Mucosa of descending colon (tissue), 3 donors: ENCODE data around the gene PNLIP. TPM values are rescaled to one million over a fixed set of nuclear protein-coding genes. Genes with fewer than 3 reads are reported as not detected.

ENCODE experiments used
- ATAC-seq: fragments of 200-7000 bp; cut with Tn5 transposase; one replicate; pipeline ENCODE4 v1.9.1; 2020; ENCODE audit warnings: mild to moderate bottlenecking, moderate library complexity
- DNase-seq, 3 donors: peaks; one replicate each; pipeline ENCODE4 v3.0.0-alpha.2; 2020
- H3K36me3 ChIP-seq: fragments of 200-600 bp; one replicate; pipeline ENCODE4 v1.8.0; 2021; ENCODE audit warnings: low read depth, mild to moderate bottlenecking
- H3K4me1 ChIP-seq: fragments of 200-600 bp; one replicate; pipeline ENCODE4 v1.8.0; 2021; ENCODE audit warnings: low read depth, mild to moderate bottlenecking
- H3K4me3 ChIP-seq: fragments of 200-600 bp; one replicate; pipeline ENCODE4 v1.8.0; 2021; ENCODE audit warnings: mild to moderate bottlenecking
- H3K9me3 ChIP-seq: fragments of 200-600 bp; one replicate; pipeline ENCODE4 v1.8.0; 2021; ENCODE audit warnings: mild to moderate bottlenecking
- intact Hi-C, 2 donors: fragments of 100-400 bp; cut with DNase I in 1 of 2; cut with micrococcal nuclease in 1 of 2; formaldehyde crosslinking; loops; one replicate each; pipeline versions ENCODE4 v1.11.0 to v1.11.1; 2022; cut with DNase I, micrococcal nuclease
- total RNA-seq, 3 donors: library from RNA; stranded (reverse); fragmentation: NEBNext Ultra II Directional in 2 of 3; extraction: Animal tissue kit (Norgen Biotek cat#: 25700) in 2 of 3; gene quantifications; one replicate each; pipeline versions ENCODE4 v1.2.1 to v1.2.4, GENCODE V29; 2021 to 2023
- TF ChIP-seq, protein P1 (sequence below): fragments of 200-600 bp; IDR thresholded peaks from one replicate; pipeline ENCODE4 v1.8.0; 2022; ENCODE audit warnings: antibody characterized with exemption, mild to moderate bottlenecking
- donor health status: DM: no; HTN: no; CAD: no; lungs with moderate emphysema.
- donor health status: DM: no; HTN: no; CAD: no.
- donor health status: DM: no; HTN: yes; CAD: no.

The PNLIP gene
- total RNA-seq, 3 donors from 2014 or later: not detected

DNA sequence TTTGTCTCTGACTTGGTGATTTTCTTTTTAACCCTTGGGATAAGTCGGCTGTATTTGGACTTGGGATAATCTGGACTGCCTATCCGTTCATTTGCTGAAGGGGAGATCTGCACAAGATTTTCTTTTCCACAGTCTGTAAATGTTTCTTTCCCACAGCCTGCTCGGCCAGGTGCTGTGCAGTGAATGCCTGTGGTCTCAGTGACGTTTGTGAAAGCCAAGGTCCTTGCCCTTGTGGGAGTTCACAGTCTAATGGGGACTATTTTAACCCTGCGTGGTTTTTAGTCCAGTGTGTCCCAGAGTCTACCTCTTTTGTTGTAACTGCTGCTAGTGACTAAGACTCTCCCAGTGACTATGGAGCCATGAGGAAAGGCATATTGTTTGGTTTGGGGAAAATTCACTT is 8.9 kb downstream of the PNLIP start:
- TF ChIP-seq, protein P1, sequence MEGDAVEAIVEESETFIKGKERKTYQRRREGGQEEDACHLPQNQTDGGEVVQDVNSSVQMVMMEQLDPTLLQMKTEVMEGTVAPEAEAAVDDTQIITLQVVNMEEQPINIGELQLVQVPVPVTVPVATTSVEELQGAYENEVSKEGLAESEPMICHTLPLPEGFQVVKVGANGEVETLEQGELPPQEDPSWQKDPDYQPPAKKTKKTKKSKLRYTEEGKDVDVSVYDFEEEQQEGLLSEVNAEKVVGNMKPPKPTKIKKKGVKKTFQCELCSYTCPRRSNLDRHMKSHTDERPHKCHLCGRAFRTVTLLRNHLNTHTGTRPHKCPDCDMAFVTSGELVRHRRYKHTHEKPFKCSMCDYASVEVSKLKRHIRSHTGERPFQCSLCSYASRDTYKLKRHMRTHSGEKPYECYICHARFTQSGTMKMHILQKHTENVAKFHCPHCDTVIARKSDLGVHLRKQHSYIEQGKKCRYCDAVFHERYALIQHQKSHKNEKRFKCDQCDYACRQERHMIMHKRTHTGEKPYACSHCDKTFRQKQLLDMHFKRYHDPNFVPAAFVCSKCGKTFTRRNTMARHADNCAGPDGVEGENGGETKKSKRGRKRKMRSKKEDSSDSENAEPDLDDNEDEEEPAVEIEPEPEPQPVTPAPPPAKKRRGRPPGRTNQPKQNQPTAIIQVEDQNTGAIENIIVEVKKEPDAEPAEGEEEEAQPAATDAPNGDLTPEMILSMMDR: no peak
- intact Hi-C loops: no loop called here
- H3K4me1 ChIP-seq: no peaks in the 10 kb centered on the region
- no peaks in the 10 kb centered on the region for H3K9me3 ChIP-seq
- no peaks in the 10 kb centered on the region for H3K36me3 ChIP-seq
- H3K4me3 ChIP-seq: no peak overlapping the region
- DNase-seq (no peak), ATAC-seq (no peak)

DNA sequence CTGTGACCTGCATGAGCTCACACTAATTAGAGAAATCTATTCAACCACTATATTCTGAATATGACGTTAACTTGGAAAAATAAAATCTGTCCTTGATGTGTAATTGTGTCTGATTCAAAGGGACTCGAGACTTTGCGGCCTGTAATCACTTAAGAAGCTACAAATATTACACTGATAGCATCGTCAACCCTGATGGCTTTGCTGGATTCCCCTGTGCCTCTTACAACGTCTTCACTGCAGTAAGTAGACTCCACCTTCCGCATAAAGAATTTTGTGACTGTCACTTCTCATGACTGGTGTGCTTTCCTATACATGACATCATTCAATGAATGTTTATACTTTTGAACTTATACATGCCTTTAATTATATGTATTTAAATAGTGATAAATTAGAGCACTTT is 10.1 kb downstream of the PNLIP start:
- no peaks in the 10 kb centered on the region for H3K36me3 ChIP-seq
- H3K9me3 ChIP-seq: no peaks in the 10 kb centered on the region
- TF ChIP-seq, protein P1: no peak
- no peak overlapping the region for H3K4me3 ChIP-seq
- DNase-seq (no peak), ATAC-seq (no peak)
- H3K4me1 ChIP-seq: no peaks in the 10 kb centered on the region
- intact Hi-C loops: no loop called here

DNA sequence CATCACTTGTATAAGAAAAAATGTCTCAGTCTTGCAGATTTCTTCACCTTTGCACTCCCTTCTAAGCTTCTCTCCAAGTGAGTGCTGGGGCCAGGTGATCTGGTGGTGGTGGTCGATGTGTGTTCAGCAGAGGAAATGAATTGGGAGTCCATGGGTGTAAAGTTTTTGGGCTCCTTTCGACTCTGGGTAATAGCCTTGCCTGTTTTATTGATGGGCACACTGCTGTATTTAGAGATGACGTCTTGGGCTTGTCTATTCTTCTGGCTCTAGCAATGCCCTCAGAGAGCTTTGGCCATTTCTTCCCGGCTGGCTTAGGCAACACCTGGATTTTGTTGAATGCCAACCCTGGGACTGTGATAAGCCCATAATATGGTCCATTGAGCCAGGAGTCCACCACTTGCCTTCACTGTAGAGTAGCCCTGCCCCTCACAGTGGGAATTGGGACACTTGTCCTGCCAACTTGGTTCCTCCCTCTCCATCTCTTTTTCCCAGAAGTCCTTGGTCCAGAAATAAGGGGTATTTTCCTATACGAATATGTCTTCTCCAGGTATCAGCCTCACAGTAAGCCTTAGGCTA is 11.7 kb downstream of the PNLIP start:
- intact Hi-C loops: no loop called here
- Histone ChIP-seq H3K9me3 (no peaks in the 10 kb centered on the region), H3K4me1 (no peaks in the 10 kb centered on the region), H3K36me3 (no peaks in the 10 kb centered on the region), H3K4me3 (no peak overlapping the region)
- no peak for ATAC-seq
- TF ChIP-seq, protein P1: no peak
- no peak for DNase-seq

DNA sequence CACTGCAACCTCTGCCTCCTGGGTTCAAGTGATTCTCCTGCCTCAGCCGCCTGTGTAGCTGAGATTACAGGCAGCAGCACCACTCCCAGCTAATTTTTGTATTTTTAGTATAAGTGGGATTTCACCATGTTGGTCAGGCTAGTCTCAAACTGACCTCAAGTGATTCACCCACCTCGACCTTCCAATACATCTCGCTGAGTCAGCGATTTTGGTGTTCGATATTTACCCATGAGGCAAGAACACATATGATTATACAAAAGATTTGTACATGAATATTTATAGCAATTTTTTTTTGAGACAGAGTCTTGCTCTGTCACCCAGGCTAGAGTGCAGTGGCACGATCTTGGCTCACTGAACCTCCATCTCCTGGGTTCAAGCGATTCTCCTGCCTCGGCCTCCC is 19.8 kb downstream of the PNLIP start:
- intact Hi-C loops: no loop called here
- TF ChIP-seq, protein P1: no peak
- ATAC-seq: no peak

DNA sequence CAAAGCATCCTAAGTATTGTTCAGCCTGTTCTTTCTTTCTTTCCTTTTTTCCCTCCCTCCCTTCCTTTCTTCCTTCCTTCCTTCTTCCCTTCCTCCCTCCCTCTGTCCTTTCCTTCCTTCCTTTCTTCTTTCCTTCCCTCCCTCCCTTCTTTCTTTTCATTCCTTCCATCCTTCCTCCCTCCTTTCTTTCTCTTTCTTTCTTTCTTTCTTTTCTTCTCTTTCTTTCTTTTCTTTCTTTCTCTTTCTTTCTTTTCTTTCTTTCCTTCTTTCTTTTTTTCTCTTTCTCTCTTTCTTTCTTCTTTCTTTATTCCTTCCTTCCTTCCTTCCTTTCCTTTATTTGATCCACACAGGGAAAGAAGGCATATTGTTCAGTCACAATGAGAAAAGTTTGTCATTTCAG is 21.2 kb downstream of the PNLIP start:
- TF ChIP-seq, protein P1: no peak
- Histone ChIP-seq H3K4me3 (no peak overlapping the region), H3K4me1 (no peaks in the 10 kb centered on the region), H3K9me3 (no peaks in the 10 kb centered on the region), H3K36me3 (no peaks in the 10 kb centered on the region)
- intact Hi-C loops: no loop called here
- DNase-seq: no peak
- no peak for ATAC-seq

More for the DNA sequence above, 19.8 kb downstream of the PNLIP start:
- no peaks in the 10 kb centered on the region for H3K9me3 ChIP-seq
- no peak for DNase-seq
- no peaks in the 10 kb centered on the region for H3K36me3 ChIP-seq
- H3K4me3 ChIP-seq: no peak overlapping the region
- no peaks in the 10 kb centered on the region for H3K4me1 ChIP-seq

DNA sequence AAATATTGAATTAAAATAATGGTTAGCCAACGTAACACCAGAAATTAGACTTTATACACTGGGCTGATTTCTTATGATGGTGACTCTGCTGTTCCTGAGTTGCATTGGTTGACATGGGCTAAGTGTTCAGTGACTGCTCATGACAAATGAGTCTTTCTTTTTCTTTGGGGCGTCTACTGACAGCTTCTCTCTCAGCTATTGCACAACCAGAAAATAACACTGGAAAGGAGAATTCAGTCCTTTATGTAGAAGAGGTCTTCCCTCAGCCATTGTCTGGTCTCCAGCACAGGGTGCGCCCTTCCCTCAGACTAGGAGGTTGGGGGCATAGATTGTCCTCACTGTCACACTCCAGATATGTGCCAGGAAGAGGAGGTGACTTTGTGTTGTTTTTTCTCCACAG is 21.6 kb downstream of the PNLIP start:
- no peak for DNase-seq
- no peak for ATAC-seq
- Histone ChIP-seq H3K9me3 (no peaks in the 10 kb centered on the region), H3K36me3 (no peaks in the 10 kb centered on the region), H3K4me3 (no peak overlapping the region), H3K4me1 (no peaks in the 10 kb centered on the region)
- intact Hi-C loops: no loop called here
- TF ChIP-seq, protein P1: no peak
